K562 treated with DMSO at 1 percent for 12 hours (cell line): ENCODE data around the gene TPRG1. TPM values are rescaled to one million over a fixed set of nuclear protein-coding genes. Genes with fewer than 3 reads are reported as not detected.

Experiments used
- total RNA-seq: library from RNA; unstranded; fragments of 300-600 nt; gene quantifications from 2 replicates; pipeline ENCODE4 v1.2.3, GENCODE V29; 2022; ENCODE audit not compliant: insufficient read depth

TPRG1 gene, protein sequence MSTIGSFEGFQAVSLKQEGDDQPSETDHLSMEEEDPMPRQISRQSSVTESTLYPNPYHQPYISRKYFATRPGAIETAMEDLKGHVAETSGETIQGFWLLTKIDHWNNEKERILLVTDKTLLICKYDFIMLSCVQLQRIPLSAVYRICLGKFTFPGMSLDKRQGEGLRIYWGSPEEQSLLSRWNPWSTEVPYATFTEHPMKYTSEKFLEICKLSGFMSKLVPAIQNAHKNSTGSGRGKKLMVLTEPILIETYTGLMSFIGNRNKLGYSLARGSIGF
- not detected in 2 replicates for total RNA-seq

DNA sequence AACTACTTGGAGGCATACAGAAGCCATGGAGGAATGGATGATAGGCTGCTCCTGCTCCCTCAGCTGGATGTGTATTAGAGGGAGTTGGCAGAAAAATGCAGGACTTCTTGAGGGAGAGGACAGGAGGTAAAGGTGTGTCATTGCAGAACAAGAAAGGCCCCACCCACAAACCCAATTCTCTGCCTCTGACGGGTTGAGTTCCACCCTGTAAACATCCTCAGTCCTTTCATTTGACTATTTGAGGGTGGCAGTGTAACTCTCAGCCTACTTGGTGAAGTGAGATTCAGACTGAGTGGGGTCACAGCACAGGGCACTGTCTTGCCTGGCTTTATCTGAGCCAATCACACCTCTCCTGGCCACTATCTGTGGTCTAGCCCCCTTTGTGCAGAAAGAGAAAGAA is at the start of gene TPRG1:
TSS of gene TPRG1 (plus strand) at position 265 of the 400 bp plus-strand sequence. CDS start 35,414 bp downstream, outside the sequence.

